IPS-20b (cell line): ENCODE measurements around the gene FHDC1.

Experiments used
- H3K27ac ChIP-seq: one replicate; pipeline ENCODE4 v1.5.1; 2013; ENCODE audit warnings: low read length
- H3K27me3 ChIP-seq: 2 replicates; pipeline ENCODE4 v1.6.1; 2013; ENCODE audit warnings: mild to moderate bottlenecking, low read length, inconsistent platforms; ENCODE audit not compliant: insufficient read depth
- H3K36me3 ChIP-seq: 2 replicates; pipeline ENCODE4 v1.6.1; 2013; ENCODE audit warnings: low read depth, mild to moderate bottlenecking, inconsistent platforms, low read length, moderate library complexity; ENCODE audit not compliant: insufficient read depth
- H3K4me1 ChIP-seq: 2 replicates; pipeline ENCODE4 v1.6.1; 2013; ENCODE audit warnings: mild to moderate bottlenecking, control low read depth, inconsistent platforms, low read length, moderate library complexity; ENCODE audit not compliant: insufficient read depth
- H3K4me3 ChIP-seq: 2 replicates; pipeline ENCODE4 v1.5.1; 2013; ENCODE audit warnings: mild to moderate bottlenecking, low read length, inconsistent platforms
- H3K9ac ChIP-seq: 2 replicates; pipeline ENCODE4 v1.6.1; 2013; ENCODE audit warnings: low read depth, mild to moderate bottlenecking, inconsistent platforms, low read length, moderate library complexity
- H3K9me3 ChIP-seq: 2 replicates; pipeline ENCODE4 v1.6.1; 2013; ENCODE audit warnings: mild to moderate bottlenecking, low read depth, low read length, inconsistent platforms; ENCODE audit not compliant: insufficient read depth

The FHDC1 gene

DNA sequence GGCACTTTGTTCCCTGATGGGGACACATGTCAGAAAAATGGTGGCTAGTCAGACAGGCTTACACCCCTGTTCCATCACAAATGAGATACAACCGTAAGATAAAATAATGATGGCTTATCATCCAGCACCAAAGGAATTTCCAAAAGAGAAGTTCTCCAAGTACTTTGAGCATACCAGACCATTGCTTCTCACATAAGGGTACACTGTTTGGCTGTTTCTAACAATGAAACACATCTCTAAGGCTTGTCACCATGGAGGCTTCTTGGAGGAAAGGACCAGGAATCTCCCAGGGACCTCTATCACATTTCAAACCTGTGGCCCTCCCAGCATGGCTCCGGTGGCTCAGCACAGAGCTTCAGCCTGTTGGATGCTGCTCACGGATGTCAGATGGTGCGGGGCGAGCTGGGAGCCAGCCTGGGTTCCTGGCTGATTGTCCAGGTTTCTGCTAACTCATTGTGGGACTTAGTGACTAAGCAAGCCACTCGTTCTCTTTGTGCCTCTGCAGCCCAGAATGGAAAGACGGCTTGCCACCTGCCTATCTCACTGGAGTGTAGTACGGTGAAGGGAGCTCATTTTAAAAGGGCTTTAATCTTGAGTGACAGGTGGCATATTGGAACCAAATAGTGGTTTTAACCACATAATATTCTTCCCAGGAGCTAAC is 54.5 kb downstream of the FHDC1 start:
- Histone ChIP-seq H3K9me3 (no peaks in the 10 kb centered on the region), H3K27me3 (no peaks in the 10 kb centered on the region), H3K4me1 (no peaks in the 10 kb centered on the region), H3K36me3 (no peaks in the 10 kb centered on the region), H3K4me3 (no peak overlapping the region), H3K9ac (no peak overlapping the region), H3K27ac (no peak overlapping the region)

DNA sequence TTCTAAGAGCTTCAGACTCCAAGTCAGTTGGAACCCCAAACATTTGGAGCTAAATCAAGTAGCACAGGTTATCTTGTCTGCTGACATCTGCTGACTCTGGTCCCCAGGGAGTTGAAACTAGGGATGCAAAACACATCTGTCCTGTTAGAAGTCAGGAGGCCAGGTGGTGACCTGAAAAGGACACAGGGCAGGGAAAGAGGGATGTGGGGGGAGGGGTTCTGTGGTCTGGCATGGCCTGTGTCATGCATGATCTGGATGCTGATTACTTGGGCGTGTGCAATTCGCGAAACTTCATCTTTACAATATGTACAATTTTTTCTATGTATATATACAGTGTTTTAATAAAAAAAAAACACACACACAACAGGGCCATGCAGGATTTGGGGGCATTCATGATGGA is 55.3 kb downstream of the FHDC1 start:
- no peaks in the 10 kb centered on the region for H3K27me3 ChIP-seq
- H3K4me1 ChIP-seq, result peaks cover 7% of the 10 kb centered on the region; the same call in 1 of the 2 replicates
- H3K9ac ChIP-seq, result no peak overlapping the region
- no peaks in the 10 kb centered on the region for H3K36me3 ChIP-seq
- H3K9me3 ChIP-seq, result no peaks in the 10 kb centered on the region
- no peak overlapping the region for H3K4me3 ChIP-seq
- no peak overlapping the region for H3K27ac ChIP-seq

DNA sequence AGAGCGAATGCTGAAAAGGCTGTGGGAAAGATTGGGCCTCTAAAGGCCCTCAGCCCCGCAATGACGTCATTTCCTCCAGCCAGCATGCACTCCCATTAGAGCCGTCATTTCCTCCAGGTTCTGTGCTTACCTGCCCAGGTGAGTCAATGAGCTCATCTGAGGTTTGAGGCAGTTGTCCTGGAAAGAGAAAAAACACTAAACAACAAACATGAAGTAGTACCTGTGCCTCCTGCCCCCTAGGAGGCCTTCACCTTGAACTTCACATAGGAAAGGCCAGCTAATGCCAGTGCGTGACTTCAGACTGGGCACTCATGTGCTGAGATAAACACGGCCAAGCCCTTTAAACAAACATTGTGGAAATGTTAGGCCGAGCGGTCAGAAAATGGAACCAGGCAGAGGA is 55.9 kb downstream of the FHDC1 start:
- no peak overlapping the region for H3K9ac ChIP-seq
- no peaks in the 10 kb centered on the region for H3K36me3 ChIP-seq
- H3K27ac ChIP-seq, result no peak overlapping the region
- H3K9me3 ChIP-seq, result no peaks in the 10 kb centered on the region
- H3K4me1 ChIP-seq, result peaks cover 13% of the 10 kb centered on the region; the same call in 1 of the 2 replicates
- H3K27me3 ChIP-seq, result no peaks in the 10 kb centered on the region
- no peak overlapping the region for H3K4me3 ChIP-seq

DNA sequence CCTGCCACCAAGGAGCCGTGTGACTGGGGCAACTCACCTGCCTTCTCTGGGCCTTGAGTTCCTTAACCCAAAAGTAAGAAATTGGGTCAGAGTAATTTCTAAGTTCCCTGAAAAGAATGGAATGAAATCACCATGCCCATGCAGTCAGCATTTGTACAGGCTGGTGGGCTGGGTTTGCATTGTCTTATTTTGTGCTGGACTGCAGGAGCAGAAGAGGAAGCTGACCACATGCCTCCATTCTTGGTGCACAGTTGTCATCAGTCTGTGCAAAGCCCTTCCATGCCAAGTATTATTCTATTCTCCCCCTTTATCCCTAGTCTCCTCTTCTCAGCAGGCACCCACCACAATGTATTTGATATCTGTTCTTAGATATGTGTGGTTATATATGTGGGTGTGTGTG is 56.3 kb downstream of the FHDC1 start:
- no peaks in the 10 kb centered on the region for H3K27me3 ChIP-seq
- H3K27ac ChIP-seq, result no peak overlapping the region
- peaks cover 14% of the 10 kb centered on the region; the same call in 1 of the 2 replicates for H3K4me1 ChIP-seq
- H3K9me3 ChIP-seq, result no peaks in the 10 kb centered on the region
- H3K9ac ChIP-seq, result no peak overlapping the region
- H3K4me3 ChIP-seq, result no peak overlapping the region
- no peaks in the 10 kb centered on the region for H3K36me3 ChIP-seq

DNA sequence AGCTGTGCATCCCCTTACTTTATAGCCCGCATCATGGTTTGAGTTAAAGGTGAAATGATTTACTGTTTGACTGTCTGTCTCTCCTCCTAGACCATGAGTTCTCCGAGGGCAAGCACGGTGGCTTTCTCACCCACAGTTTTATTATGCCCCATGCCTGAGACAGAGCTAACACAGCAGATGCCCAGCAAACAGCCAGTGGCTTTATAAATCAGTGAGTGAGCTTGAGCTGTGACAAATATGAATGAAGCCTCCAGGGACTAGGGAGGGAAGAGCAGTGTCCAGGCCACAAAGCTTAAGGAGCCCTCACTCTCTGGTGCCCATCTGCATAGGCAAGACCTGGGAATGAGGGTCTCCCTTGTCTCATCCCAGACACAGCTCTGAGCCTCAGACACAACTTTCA is 57.9 kb downstream of the FHDC1 start:
- H3K4me1 ChIP-seq, result peaks cover 14% of the 10 kb centered on the region; the same call in 1 of the 2 replicates
- H3K27ac ChIP-seq, result no peak overlapping the region
- no peaks in the 10 kb centered on the region for H3K36me3 ChIP-seq
- H3K27me3 ChIP-seq, result no peaks in the 10 kb centered on the region
- H3K4me3 ChIP-seq, result no peak overlapping the region
- H3K9me3 ChIP-seq, result no peaks in the 10 kb centered on the region
- no peak overlapping the region for H3K9ac ChIP-seq

DNA sequence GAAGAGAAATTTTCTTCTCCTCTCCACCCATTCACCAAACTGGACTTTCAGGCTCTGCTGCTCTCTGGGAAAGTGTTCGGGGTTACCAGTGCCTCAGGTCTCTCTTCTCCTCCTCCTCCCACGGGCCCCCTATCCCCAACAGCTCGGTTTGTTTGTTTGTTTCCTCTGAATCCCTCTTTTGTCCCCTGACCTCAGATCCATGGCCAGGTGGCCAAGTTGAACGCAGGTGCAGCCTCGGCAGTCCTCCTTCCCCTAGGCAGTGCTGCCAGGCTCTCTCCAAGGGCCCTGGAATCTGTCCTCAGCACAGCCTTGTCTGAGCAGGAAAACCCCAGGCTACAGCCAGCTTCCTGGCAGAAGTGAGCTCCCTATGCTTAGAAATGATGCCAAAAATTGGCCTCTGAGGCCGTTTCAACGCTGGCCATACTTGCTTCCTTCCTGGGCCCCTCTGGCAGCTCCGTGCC is 60.0 kb downstream of the FHDC1 start:
- no peaks in the 10 kb centered on the region for H3K36me3 ChIP-seq
- no peaks in the 10 kb centered on the region for H3K9me3 ChIP-seq
- 0 out of 2 replicates have a peak, but pooled peaks cover 4% of the 10 kb centered on the region for H3K27me3 ChIP-seq
- no peak overlapping the region for H3K4me3 ChIP-seq
- H3K4me1 ChIP-seq, result peaks cover 14% of the 10 kb centered on the region; the same call in 1 of the 2 replicates
- no peak overlapping the region for H3K27ac ChIP-seq
- H3K9ac ChIP-seq, result peak overlapping the region; percentile 45; the same call in 1 of the 2 replicates

DNA sequence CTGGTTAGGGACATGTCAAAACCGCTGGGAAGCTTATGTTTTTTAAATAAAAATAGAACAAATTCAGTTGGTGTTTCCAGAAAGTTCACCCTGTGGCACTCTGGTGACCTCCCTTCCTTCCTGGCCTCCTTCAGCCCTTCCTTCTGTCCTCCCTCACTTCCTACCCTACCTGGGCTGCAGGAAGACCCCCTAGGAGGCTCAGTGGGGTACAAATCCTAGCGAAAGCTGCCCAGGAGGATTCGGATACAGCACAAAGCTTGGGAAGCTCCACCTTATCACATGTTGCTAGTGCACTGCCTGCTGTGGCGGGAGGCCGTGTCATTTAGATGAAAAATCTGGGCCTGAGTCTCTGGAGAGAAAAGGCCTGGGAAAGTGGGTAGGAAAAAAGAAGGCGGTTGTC is 60.5 kb downstream of the FHDC1 start:
- Histone ChIP-seq H3K9ac (peak overlapping the region; percentile 45; the same call in 1 of the 2 replicates), H3K4me3 (no peak overlapping the region), H3K4me1 (peaks cover 16% of the 10 kb centered on the region; the same call in 1 of the 2 replicates), H3K27me3 (0 out of 2 replicates have a peak, but pooled peaks cover 5% of the 10 kb centered on the region), H3K27ac (no peak overlapping the region), H3K9me3 (no peaks in the 10 kb centered on the region), H3K36me3 (no peaks in the 10 kb centered on the region)

DNA sequence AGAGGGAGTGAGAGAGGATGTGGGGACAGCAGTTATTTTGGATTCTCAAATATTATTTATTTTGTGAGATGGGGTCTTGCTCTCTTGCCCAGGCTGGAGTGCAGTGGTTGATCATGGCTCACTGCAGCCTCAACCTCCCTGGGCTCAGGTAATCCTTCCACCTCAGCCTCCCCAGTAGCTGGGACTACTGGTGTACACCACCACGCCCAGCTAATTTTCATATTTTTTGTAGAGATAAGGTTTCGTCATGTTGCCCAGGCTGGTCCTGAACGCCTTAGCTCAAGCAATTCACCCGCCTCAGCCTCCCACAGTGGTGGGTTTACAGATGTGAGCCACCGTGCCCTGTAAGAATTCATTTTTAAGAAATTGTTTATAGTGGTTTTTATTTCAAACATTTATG is 61.2 kb downstream of the FHDC1 start:
- Histone ChIP-seq H3K9ac (0 out of 2 replicates have a peak overlapping the region, but pooled peaks have one; percentile 45), H3K27ac (no peak overlapping the region), H3K4me1 (peaks cover 19% of the 10 kb centered on the region; the same call in 1 of the 2 replicates)

DNA sequence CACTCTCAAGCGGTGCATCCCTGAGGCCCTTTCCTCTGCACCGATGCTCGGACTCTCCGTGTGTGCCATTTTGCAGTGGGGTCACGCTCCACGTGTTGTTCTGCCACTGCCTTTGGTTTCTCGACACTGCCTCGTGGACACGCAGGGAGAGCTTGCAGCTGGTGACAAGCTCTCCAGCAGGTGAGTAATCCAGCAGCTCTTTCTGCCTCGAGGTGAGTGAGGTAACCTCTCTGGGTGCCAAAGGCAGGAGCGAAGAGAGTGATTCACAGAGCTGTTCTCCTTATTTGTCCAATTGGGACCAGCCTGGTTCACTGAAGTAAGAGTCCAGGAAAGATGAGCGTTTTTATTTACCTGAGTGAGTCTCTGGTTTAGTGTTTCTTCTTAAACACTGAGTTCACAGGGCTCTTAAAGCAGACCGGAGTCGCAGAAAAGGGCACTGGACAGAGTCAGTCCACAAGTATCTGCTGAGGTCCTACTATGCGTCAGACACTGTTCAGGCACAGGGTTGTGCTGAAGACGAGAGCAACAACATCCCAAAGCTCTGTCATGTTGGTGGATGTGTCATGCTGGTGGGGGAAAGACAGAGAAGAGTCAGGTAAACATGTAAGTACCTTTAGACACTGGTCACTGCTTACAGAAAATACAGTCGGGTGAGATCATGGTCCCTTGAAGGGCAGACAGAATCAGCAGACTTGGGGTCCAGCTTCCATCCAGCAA is 61.8 kb downstream of the FHDC1 start:
- H3K27me3 ChIP-seq, result 0 out of 2 replicates have a peak, but pooled peaks cover 5% of the 10 kb centered on the region
- H3K4me3 ChIP-seq, result no peak overlapping the region
- H3K27ac ChIP-seq, result no peak overlapping the region
- H3K36me3 ChIP-seq, result no peaks in the 10 kb centered on the region
- peaks cover 19% of the 10 kb centered on the region; the same call in 1 of the 2 replicates for H3K4me1 ChIP-seq
- H3K9me3 ChIP-seq, result no peaks in the 10 kb centered on the region
- H3K9ac ChIP-seq, result no peak overlapping the region

More for the DNA sequence above, 61.2 kb downstream of the FHDC1 start:
- no peaks in the 10 kb centered on the region for H3K36me3 ChIP-seq
- H3K27me3 ChIP-seq, result 0 out of 2 replicates have a peak, but pooled peaks cover 5% of the 10 kb centered on the region
- H3K9me3 ChIP-seq, result no peaks in the 10 kb centered on the region
- H3K4me3 ChIP-seq, result no peak overlapping the region

DNA sequence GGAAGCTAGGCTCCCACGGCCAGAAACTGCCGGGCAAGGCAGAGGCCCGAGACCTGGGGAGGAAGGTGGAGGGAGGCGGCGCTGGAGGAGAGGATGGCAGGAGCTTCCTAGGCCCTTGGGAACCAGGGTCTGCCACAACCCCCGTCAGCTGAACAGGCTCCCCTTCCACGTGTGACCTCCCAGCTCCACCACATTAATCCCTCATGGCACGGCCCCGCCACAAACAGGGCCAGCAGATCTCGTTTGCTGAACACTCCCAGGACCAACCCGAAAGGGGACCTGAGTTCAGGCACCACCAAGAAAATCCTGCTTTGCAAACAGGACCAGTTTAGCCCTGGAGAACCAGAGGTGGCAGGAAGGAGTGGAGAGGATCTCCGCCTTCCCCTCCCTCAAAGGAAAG is 62.7 kb downstream of the FHDC1 start:
- Histone ChIP-seq H3K4me3 (no peak overlapping the region), H3K36me3 (no peaks in the 10 kb centered on the region), H3K27me3 (0 out of 2 replicates have a peak, but pooled peaks cover 5% of the 10 kb centered on the region), H3K27ac (no peak overlapping the region), H3K9ac (no peak overlapping the region), H3K9me3 (no peaks in the 10 kb centered on the region), H3K4me1 (peaks cover 19% of the 10 kb centered on the region; the same call in 1 of the 2 replicates)

DNA sequence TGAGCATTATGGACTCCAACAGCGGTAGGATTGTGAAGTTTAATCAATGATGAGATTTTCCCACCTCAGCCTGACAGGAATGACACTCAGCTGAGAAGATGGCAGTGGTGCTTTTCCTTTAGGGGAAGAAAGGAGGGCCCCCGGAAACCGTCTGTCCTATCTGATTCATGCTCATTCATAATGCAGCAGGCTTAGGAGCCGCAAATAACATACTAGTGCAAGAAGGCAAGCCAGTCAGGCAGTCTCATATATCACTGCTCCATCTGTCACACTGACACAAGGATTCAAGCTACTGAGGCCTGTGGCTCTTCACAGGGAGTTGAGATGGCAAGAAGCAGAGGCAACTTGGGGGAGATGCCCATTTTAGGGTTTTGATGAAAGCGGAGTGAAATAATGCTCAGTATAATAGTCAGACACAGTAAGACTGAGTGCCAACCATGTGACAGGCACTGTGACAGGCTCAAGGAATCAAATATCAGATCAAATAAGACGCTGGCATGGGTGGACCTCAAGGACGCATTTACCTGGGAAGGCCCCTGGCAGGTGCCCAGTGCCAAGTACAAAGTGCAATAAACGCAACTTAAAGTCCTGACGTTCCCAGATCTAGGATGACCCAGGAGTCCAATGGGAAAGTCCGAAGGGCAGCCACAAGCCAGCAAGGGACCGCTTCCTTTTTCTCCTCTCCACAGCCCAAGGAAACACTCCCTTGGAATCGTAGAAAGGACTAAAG is 63.4 kb downstream of the FHDC1 start:
- Histone ChIP-seq H3K9ac (no peak overlapping the region), H3K27ac (no peak overlapping the region), H3K27me3 (0 out of 2 replicates have a peak, but pooled peaks cover 5% of the 10 kb centered on the region), H3K4me3 (no peak overlapping the region), H3K36me3 (no peaks in the 10 kb centered on the region), H3K4me1 (peaks cover 23% of the 10 kb centered on the region; the same call in 1 of the 2 replicates), H3K9me3 (no peaks in the 10 kb centered on the region)
